Measurements from ENCODE around the gene FXYD3. TPM values are rescaled to one million over a fixed set of nuclear protein-coding genes. Genes with fewer than 3 reads are reported as not detected.

The FXYD3 gene
- total RNA-seq, 1 experiment from 2014 or later = 36.7 TPM

GRCh38 chr19:35125270-35125717 lies 9.7 kb downstream of the FXYD3 start:
- Mint-ChIP-seq H3K4me3 (ENCODE audit: unreplicated experiment) (no peak overlapping the region), H3K36me3 (ENCODE audit: insufficient read depth, unreplicated experiment) (peaks cover 8% of the 10 kb centered on the region), H3K27ac (ENCODE audit: unreplicated experiment) (no peak overlapping the region), H3K27me3 (ENCODE audit: insufficient read depth, unreplicated experiment) (no peaks in the 10 kb centered on the region), H3K9me3 (ENCODE audit: unreplicated experiment) (no peaks in the 10 kb centered on the region), H3K4me1 (ENCODE audit: low read depth, unreplicated experiment) (peaks cover 16% of the 10 kb centered on the region)
- Histone ChIP-seq H3K4me3 (ENCODE audit: low read depth, low read length) (no peak overlapping the region), H3K36me3 (ENCODE audit: control insufficient read depth, insufficient read depth, low read length) (0 out of 2 replicates have a peak, but pooled peaks cover 2% of the 10 kb centered on the region), H3K9me3 (no peaks in the 10 kb centered on the region), H3K4me1 (peaks cover 14% of the 10 kb centered on the region), H3K27me3 (replicated peaks; ENCODE audit: control insufficient read depth, insufficient read depth, low read length) (no peaks in the 10 kb centered on the region)
- TF ChIP-seq CTCF (IDR thresholded peaks at IDR 0.05; ENCODE audit: insufficient read depth in 1 of 2, low read depth in 1 of 2, low read length in 1 of 2, severe bottlenecking in 1 of 2, unreplicated experiment in 1 of 2) = no peak
- ChIA-PET CTCF (interaction anchor here (0.9 to 1.8 kb wide), 4 partner anchors 11 to 69 kb away, joined by 4 to 8 read pairs (median 6); no protein-coding TSS in a partner anchor), POLR2A (no interaction called here)
- intact Hi-C loops (cut with micrococcal nuclease; ENCODE audit: unreplicated experiment) = no loop called here
- DNase-seq = no peak
- BruUV-seq (replicated peaks) = no TSS peak

GRCh38 chr19:35125749-35126623 lies 10.4 kb downstream of the FXYD3 start:
- H3K27me3 ChIP-seq (replicated peaks; ENCODE audit: control insufficient read depth, insufficient read depth, low read length) = no peaks in the 10 kb centered on the region
- Mint-ChIP-seq H3K4me3 (ENCODE audit: unreplicated experiment) (no peak overlapping the region), H3K4me1 (ENCODE audit: low read depth, unreplicated experiment) (peaks cover 16% of the 10 kb centered on the region), H3K9me3 (ENCODE audit: unreplicated experiment) (no peaks in the 10 kb centered on the region), H3K27ac (ENCODE audit: unreplicated experiment) (peak overlapping the region; percentile 62), H3K27me3 (ENCODE audit: insufficient read depth, unreplicated experiment) (no peaks in the 10 kb centered on the region), H3K36me3 (ENCODE audit: insufficient read depth, unreplicated experiment) (peaks cover 8% of the 10 kb centered on the region)
- no peak for DNase-seq
- BruUV-seq (replicated peaks) = no TSS peak
- ChIA-PET POLR2A (no interaction called here), CTCF (interaction anchor here (1.8 kb wide), 1 partner anchor 16 kb away, joined by 5 read pairs; no protein-coding TSS in a partner anchor)
- H3K4me3 ChIP-seq (ENCODE audit: low read depth, low read length) = no peak overlapping the region
- no peaks in the 10 kb centered on the region for H3K9me3 ChIP-seq
- H3K36me3 ChIP-seq (ENCODE audit: control insufficient read depth, insufficient read depth, low read length) = 0 out of 2 replicates have a peak, but pooled peaks cover 2% of the 10 kb centered on the region
- no peak for TF ChIP-seq CTCF (IDR thresholded peaks at IDR 0.05; ENCODE audit: insufficient read depth in 1 of 2, low read depth in 1 of 2, low read length in 1 of 2, severe bottlenecking in 1 of 2, unreplicated experiment in 1 of 2)
- H3K4me1 ChIP-seq = peaks cover 17% of the 10 kb centered on the region
- intact Hi-C loops (cut with micrococcal nuclease; ENCODE audit: unreplicated experiment) = no loop called here

GRCh38 chr19:35126624-35126959 lies 11.0 kb downstream of the FXYD3 start:
- no peak overlapping the region for H3K4me3 ChIP-seq (ENCODE audit: low read depth, low read length)
- H3K9me3 ChIP-seq = no peaks in the 10 kb centered on the region
- no peaks in the 10 kb centered on the region for H3K27me3 ChIP-seq (replicated peaks; ENCODE audit: control insufficient read depth, insufficient read depth, low read length)
- no peak overlapping the region for H3K27ac Mint-ChIP-seq (ENCODE audit: unreplicated experiment)
- no peaks in the 10 kb centered on the region for H3K27me3 Mint-ChIP-seq (ENCODE audit: insufficient read depth, unreplicated experiment)
- no peak overlapping the region for H3K4me3 Mint-ChIP-seq (ENCODE audit: unreplicated experiment)
- peaks cover 19% of the 10 kb centered on the region for H3K4me1 ChIP-seq
- H3K36me3 Mint-ChIP-seq (ENCODE audit: insufficient read depth, unreplicated experiment) = peaks cover 8% of the 10 kb centered on the region
- TF ChIP-seq CTCF (IDR thresholded peaks at IDR 0.05; ENCODE audit: insufficient read depth in 1 of 2, low read depth in 1 of 2, low read length in 1 of 2, severe bottlenecking in 1 of 2, unreplicated experiment in 1 of 2) = no peak
- H3K36me3 ChIP-seq (ENCODE audit: control insufficient read depth, insufficient read depth, low read length) = 0 out of 2 replicates have a peak, but pooled peaks cover under 1% of the 10 kb centered on the region
- peaks cover 16% of the 10 kb centered on the region for H3K4me1 Mint-ChIP-seq (ENCODE audit: low read depth, unreplicated experiment)
- no peaks in the 10 kb centered on the region for H3K9me3 Mint-ChIP-seq (ENCODE audit: unreplicated experiment)
- BruUV-seq (replicated peaks) = no TSS peak
- intact Hi-C loops (cut with micrococcal nuclease; ENCODE audit: unreplicated experiment) = no loop called here
- DNase-seq = no peak
- CTCF ChIA-PET = no interaction called here
- POLR2A ChIA-PET = no interaction called here
